Endothelial cell of umbilical vein (primary cell): ENCODE data around the gene ADARB1. TPM values are rescaled to one million over a fixed set of nuclear protein-coding genes. Genes with fewer than 3 reads are reported as not detected.

Source experiments
- BruUV-seq: library from RNA; stranded (reverse); fragments of 400-500 nt; replicated peaks from 2 replicates; lab custom pipeline; 2021; lab: Mats Ljungman, UMichigan
- CTCF ChIA-PET: fragments of 300-600, 350-600 bp; sonication (Branson Sonifier 250); formaldehyde crosslinking; loops from one replicate; lab custom pipeline; 2021; ENCODE audit warnings: antibody characterized with exemption, inconsistent platforms; lab: Charles Lee
- POLR2A ChIA-PET: fragments of 300-600, 350-600 bp; sonication (Branson Sonifier 250); formaldehyde crosslinking; loops from one replicate; lab custom pipeline; 2021; ENCODE audit warnings: antibody characterized with exemption, inconsistent platforms; lab: Charles Lee
- DNase-seq: peaks from one replicate; pipeline ENCODE4 v3.0.0-alpha.2; 2011; ENCODE audit warnings: low read depth, low spot score
- FAIRE-seq: peaks from 2 replicates; lab custom pipeline; 2011; peaks lifted over from hg19 to GRCh38; lab: Jason Lieb, UNC
- H2AFZ ChIP-seq: 2 replicates; pipeline ENCODE4 v1.6.0; 2012; ENCODE audit warnings: low read depth, low read length, control low read depth, inconsistent platforms
- H3K27ac ChIP-seq: 2 replicates; pipeline ENCODE4 v1.5.1; 2011; ENCODE audit warnings: low read depth, mild to moderate bottlenecking, control low read depth, low read length, moderate library complexity; ENCODE audit not compliant: insufficient read depth
- H3K27me3 ChIP-seq, 2 experiments: 2 replicates each; pipeline versions ENCODE4 v1.6.0 to v1.6.1; 2011; ENCODE audit warnings: low read length in 2 of 2, mixed read lengths in 1 of 2; ENCODE audit not compliant: control insufficient read depth in 2 of 2, insufficient read depth in 2 of 2
- H3K36me3 ChIP-seq, 2 experiments: 2 replicates in 1 of 2; 3 replicates in 1 of 2; pipeline ENCODE4 v1.5.1; 2011; ENCODE audit warnings: low read length in 2 of 2, mild to moderate bottlenecking in 1 of 2, moderate library complexity in 1 of 2; ENCODE audit not compliant: control insufficient read depth in 2 of 2, insufficient read depth in 2 of 2; ENCODE audit errors: extremely low read depth in 1 of 2
- H3K4me1 ChIP-seq: 3 replicates; pipeline ENCODE4 v1.5.1; 2011; ENCODE audit warnings: mild to moderate bottlenecking, low read length; ENCODE audit not compliant: control insufficient read depth, insufficient read depth; ENCODE audit errors: extremely low read depth
- H3K4me2 ChIP-seq: 2 replicates; pipeline ENCODE4 v1.6.1; 2011; ENCODE audit warnings: low read length, control low read depth, mixed read lengths; ENCODE audit not compliant: insufficient read depth
- H3K4me3 ChIP-seq, 3 experiments: fragments of 200-600 bp in 1 of 3; sonication (generic), shearing (Covaris generic) in 1 of 3; replicated peaks in 1 of 3; 2 replicates each; pipeline ENCODE4 v1.5.1; 2011 to 2016; ENCODE audit warnings: control low read depth in 3 of 3, low read length in 3 of 3, mild to moderate bottlenecking in 2 of 3, inconsistent platforms in 1 of 3, low read depth in 1 of 3, moderate library complexity in 1 of 3; ENCODE audit not compliant: insufficient read depth in 1 of 3
- H3K79me2 ChIP-seq: 2 replicates; pipeline ENCODE4 v1.6.0; 2012; ENCODE audit warnings: low read length, inconsistent platforms; ENCODE audit not compliant: control insufficient read depth, insufficient read depth
- H3K9ac ChIP-seq: replicated peaks from 2 replicates; pipeline ENCODE3; 2011; ENCODE audit warnings: low read length, control low read depth; ENCODE audit not compliant: insufficient read depth; ENCODE audit errors: extremely low read depth
- H3K9me1 ChIP-seq: replicated peaks from 3 replicates; pipeline ENCODE4 v1.6.0; 2011; ENCODE audit warnings: mild to moderate bottlenecking, low read length; ENCODE audit not compliant: control insufficient read depth, insufficient read depth; ENCODE audit errors: extremely low read depth
- H3K9me3 ChIP-seq: replicated peaks from 2 replicates; pipeline ENCODE4 v1.5.1; 2012; ENCODE audit warnings: low read length, inconsistent platforms; ENCODE audit not compliant: control insufficient read depth, insufficient read depth
- H4K20me1 ChIP-seq: replicated peaks from 2 replicates; pipeline ENCODE3; 2011; ENCODE audit warnings: mild to moderate bottlenecking, low read length; ENCODE audit not compliant: control insufficient read depth, insufficient read depth; ENCODE audit errors: extremely low read depth
- CTCF ChIP-seq, 2 donors: IDR thresholded peaks; 1 replicate in 1 of 2; 2 replicates in 1 of 2; pipeline ENCODE4 v1.5.1; 2011; ENCODE audit warnings: low read length in 2 of 2, mild to moderate bottlenecking in 2 of 2, moderate library complexity in 2 of 2, control low read depth in 1 of 2, inconsistent platforms in 1 of 2, low read depth in 1 of 2; ENCODE audit not compliant: insufficient read depth in 1 of 2; ENCODE audit errors: extremely low read depth in 1 of 2
- EZH2 ChIP-seq: IDR thresholded peaks from 2 replicates; pipeline ENCODE4 v1.6.1; 2012; ENCODE audit warnings: borderline replicate concordance, low read depth, mild to moderate bottlenecking, moderate library complexity, low read length, inconsistent platforms; ENCODE audit not compliant: severe bottlenecking
- FOS ChIP-seq: IDR thresholded peaks from 2 replicates; pipeline ENCODE4 v1.6.1; 2011; ENCODE audit warnings: mild to moderate bottlenecking, low read length, moderate library complexity, borderline replicate concordance; ENCODE audit not compliant: insufficient read depth
- GATA2 ChIP-seq: IDR thresholded peaks from 2 replicates; pipeline ENCODE4 v1.7.0; 2011; ENCODE audit warnings: low read depth, mild to moderate bottlenecking, moderate library complexity, mixed read lengths, low read length; ENCODE audit not compliant: insufficient read length, insufficient read depth
- JUN ChIP-seq: IDR thresholded peaks from 2 replicates; pipeline ENCODE4 v1.6.1; 2011; ENCODE audit warnings: borderline replicate concordance, low read depth; ENCODE audit not compliant: insufficient read length, insufficient read depth
- MAX ChIP-seq: IDR thresholded peaks from 2 replicates; pipeline ENCODE4 v1.6.1; 2011; ENCODE audit not compliant: insufficient read depth, insufficient read length
- MYC ChIP-seq: IDR thresholded peaks from one replicate; pipeline ENCODE4 v1.6.1; 2011; ENCODE audit warnings: mild to moderate bottlenecking, low read depth, low read length
- POLR2A ChIP-seq: IDR thresholded peaks from 2 replicates; pipeline ENCODE4 v1.6.1; 2012; ENCODE audit warnings: low read depth, mild to moderate bottlenecking, control low read depth, low read length
- POLR2AphosphoS5 ChIP-seq: IDR thresholded peaks from 2 replicates; pipeline ENCODE4 v1.6.1; 2012; ENCODE audit warnings: low read depth, mild to moderate bottlenecking, control low read depth, low read length, moderate library complexity; ENCODE audit not compliant: insufficient read depth
- dilution Hi-C: fragments of 300-500 bp; cut with MboI; formaldehyde crosslinking; loops from one replicate; pipeline ENCODE4 v1.15.0; 2019; ENCODE audit warnings: low sequenced_read_pairs; ENCODE audit not compliant: extremely low pct_ligation_motif_present
- intact Hi-C: fragments of 100-400 bp; cut with micrococcal nuclease; formaldehyde crosslinking; loops from one replicate; pipeline ENCODE4 v1.10.0; 2022
- polyA plus RNA-seq, 4 experiments: library from polyadenylated mRNA; depleted of rRNA in 3 of 4; stranded (reverse) in 3 of 4; unstranded in 1 of 4; fragments of >200 nt; gene quantifications; 2 replicates each; pipeline versions ENCODE4 v1.2.1 to v1.2.3, GENCODE V29; 2011 to 2012; ENCODE audit warnings: missing spikeins in 1 of 4
- total RNA-seq: library from RNA; stranded (reverse); gene quantifications from 2 replicates; pipeline ENCODE4 v1.2.3, GENCODE V29; 2021

ADARB1 gene
- total and polyA plus RNA-seq, 2 donors (not counting 3 experiments of a cell fraction or from before 2014, with no cell fraction given) = 32.5 to 54.3 TPM

- no peak for TF ChIP-seq GATA2
- no peak for TF ChIP-seq MYC
- TF ChIP-seq POLR2AphosphoS5 = no peak
- TF ChIP-seq MAX = no peak
- TF ChIP-seq FOS = no peak
- TF ChIP-seq EZH2 = no peak
- TF ChIP-seq JUN = no peak
- TF ChIP-seq CTCF (IDR thresholded peaks at IDR 0.05; ENCODE audit: extremely low read depth in 1 of 2, insufficient read depth in 1 of 2, low read depth in 1 of 2, low read length in 2 of 2) = no peak
- TF ChIP-seq POLR2A = no peak
- Histone ChIP-seq H3K4me2 (no peak overlapping the region), H3K4me3 (no peak overlapping the region), H3K79me2 (no peaks in the 10 kb centered on the region), H3K27me3 (no peaks in the 10 kb centered on the region), H3K36me3 (peaks cover 0 to 10% of the 10 kb centered on the region in 2 experiments), H2AFZ (no peak overlapping the region), H4K20me1 (no peaks in the 10 kb centered on the region), H3K27ac (no peak overlapping the region), H3K9me3 (no peaks in the 10 kb centered on the region), H3K9ac (no peak overlapping the region), H3K4me1 (no peaks in the 10 kb centered on the region), H3K9me1 (no peaks in the 10 kb centered on the region)
- ChIA-PET POLR2A (no interaction called here), CTCF (interaction anchor here (0.9 to 1.2 kb wide), 4 partner anchors 8 to 198 kb away, joined by 3 to 12 read pairs (median 4); no protein-coding TSS in a partner anchor)
- FAIRE-seq = no peak
- DNase-seq = no peak
- intact Hi-C loops = loop anchor here (10.0 kb wide), 1 partner anchor 446 kb away; no protein-coding TSS in a partner anchor
- dilution Hi-C loops = loop anchor here (25.0 kb wide), 1 partner anchor 211 kb away; the partner anchor contains the start of gene SLX9
- BruUV-seq = no TSS peak
Observed at GRCh38 chr21:45148316-45148990, 74.1 kb downstream of the ADARB1 start.
